Measurements from ENCODE around the gene E2F2. TPM values are rescaled to one million over a fixed set of nuclear protein-coding genes. Genes with fewer than 3 reads are reported as not detected.
A peak's percentile ranks its signal among the peaks of the same experiment; 100 is the strongest.

The E2F2 gene
- polyA plus RNA-seq, 1 experiment, result 0.11 TPM

GRCh38 chr1:23533246-23534023 is 2.4 kb upstream of the E2F2 start:
- CTCF ChIA-PET, result interaction anchor here (1.4 to 2.8 kb wide), 4 partner anchors 8 to 104 kb away, joined by 4 to 8 read pairs (median 4); no protein-coding TSS in a partner anchor
- Histone ChIP-seq H3K27me3 (ENCODE audit: control insufficient read depth, insufficient read depth, low read length) (no peaks in the 10 kb centered on the region), H3K36me3 (ENCODE audit: control insufficient read depth, insufficient read depth, low read length) (no peaks in the 10 kb centered on the region), H3K4me3 (ENCODE audit: low read depth, low read length) (no peak overlapping the region)
- no peak for DNase-seq (ENCODE audit: low read depth)
- TF ChIP-seq CTCF (IDR thresholded peaks at IDR 0.05; ENCODE audit: insufficient read depth, low read depth, low read length), result no peak
- POLR2A ChIA-PET, result no interaction called here

- POLR2A ChIA-PET, result no interaction called here
- TF ChIP-seq CTCF (IDR thresholded peaks at IDR 0.05; ENCODE audit: insufficient read depth, low read depth, low read length), result no peak
Observed at GRCh38 chr1:23531562-23532094, 595 bp upstream of the E2F2 start.

GRCh38 chr1:23530087-23530746 is 816 bp downstream of the E2F2 start:
- ChIA-PET POLR2A (no interaction called here), CTCF (interaction anchor here (0.6 to 6.9 kb wide), 6 partner anchors 9 to 127 kb away, joined by 3 to 46 read pairs (median 4); no protein-coding TSS in a partner anchor)
- Histone ChIP-seq H3K27me3 (ENCODE audit: control insufficient read depth, insufficient read depth, low read length) (no peaks in the 10 kb centered on the region), H3K36me3 (ENCODE audit: control insufficient read depth, insufficient read depth, low read length) (no peaks in the 10 kb centered on the region), H3K4me3 (ENCODE audit: low read depth, low read length) (peak overlapping the region; percentile 54)
- DNase-seq (ENCODE audit: low read depth), result no peak
- no peak for TF ChIP-seq CTCF (IDR thresholded peaks at IDR 0.05; ENCODE audit: insufficient read depth, low read depth, low read length)

More at GRCh38 chr1:23531562-23532094, 595 bp upstream of the E2F2 start:
- Histone ChIP-seq H3K4me3 (ENCODE audit: low read depth, low read length) (peak overlapping the region; percentile 8; the same call in 1 of the 2 replicates), H3K27me3 (ENCODE audit: control insufficient read depth, insufficient read depth, low read length) (no peaks in the 10 kb centered on the region), H3K36me3 (ENCODE audit: control insufficient read depth, insufficient read depth, low read length) (no peaks in the 10 kb centered on the region)
- DNase-seq (ENCODE audit: low read depth), result no peak
- CTCF ChIA-PET, result interaction anchor here (0.6 to 2.4 kb wide), 8 partner anchors 8 to 667 kb away, joined by 3 to 16 read pairs (median 4); no protein-coding TSS in a partner anchor

GRCh38 chr1:23529146-23530086 is 1.6 kb downstream of the E2F2 start:
- Histone ChIP-seq H3K36me3 (ENCODE audit: control insufficient read depth, insufficient read depth, low read length) (no peaks in the 10 kb centered on the region), H3K4me3 (ENCODE audit: low read depth, low read length) (no peak overlapping the region), H3K27me3 (ENCODE audit: control insufficient read depth, insufficient read depth, low read length) (no peaks in the 10 kb centered on the region)
- POLR2A ChIA-PET, result no interaction called here
- no peak for TF ChIP-seq CTCF (IDR thresholded peaks at IDR 0.05; ENCODE audit: insufficient read depth, low read depth, low read length)
- DNase-seq (ENCODE audit: low read depth), result no peak
- CTCF ChIA-PET, result interaction anchor here (0.6 to 6.9 kb wide), 8 partner anchors 9 to 128 kb away, joined by 3 to 46 read pairs (median 4); no protein-coding TSS in a partner anchor
